ENCODE results near the gene MUS81. TPM values are rescaled to one million over a fixed set of nuclear protein-coding genes. Genes with fewer than 3 reads are reported as not detected.

The MUS81 gene
- total RNA-seq, 1 experiment from 2014 or later, result 45.9 TPM

DNA sequence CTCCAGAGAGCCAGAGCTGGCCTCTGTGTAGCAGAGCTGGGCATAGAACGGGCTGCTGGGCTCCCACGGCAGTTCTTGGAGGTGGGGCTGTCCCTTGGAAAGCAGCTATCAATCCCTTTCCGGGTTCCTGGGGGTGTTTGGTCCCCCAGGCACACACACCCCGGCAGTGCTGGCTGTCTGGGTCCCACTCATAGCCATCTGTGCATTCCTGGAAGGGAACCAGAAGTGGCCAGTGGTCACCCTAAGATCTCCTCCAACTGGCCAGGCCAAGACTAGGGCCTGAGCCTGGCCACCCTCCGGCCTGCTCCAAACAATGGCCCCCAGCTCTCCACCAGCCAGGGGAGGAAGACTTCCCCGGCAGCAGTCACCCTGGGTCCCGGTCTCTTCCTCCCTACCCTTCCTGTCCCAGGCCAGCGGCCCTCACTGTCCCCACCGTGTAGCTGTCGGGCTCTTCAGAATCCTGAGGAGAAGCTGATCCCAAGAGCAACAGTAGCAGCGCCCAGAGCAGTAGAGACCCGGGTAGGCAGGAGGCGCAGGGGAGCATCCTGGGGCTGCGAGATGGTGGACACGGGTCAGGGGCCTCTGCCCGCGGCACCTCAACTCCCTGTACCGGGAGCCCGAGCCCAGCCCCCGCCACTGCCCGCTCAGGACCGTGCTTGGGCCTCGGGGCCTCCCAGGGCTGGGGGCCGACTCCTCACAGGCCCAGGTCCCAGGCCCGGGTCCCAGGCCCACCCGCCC lies 11.7 kb downstream of the MUS81 start:
- ChIA-PET CTCF (interaction anchor here (0.9 to 16.6 kb wide), 9 partner anchors 9 to 152 kb away, joined by 3 to 539 read pairs (median 3); partner anchors contain the start of genes CCDC85B, CFL1, FIBP and MUS81), POLR2A (interaction anchor here (0.5 to 2.2 kb wide), 7 partner anchors 10 to 55 kb away, joined by 3 to 26 read pairs (median 4); partner anchors contain the start of genes CFL1, FIBP and MUS81)
- peaks cover 10% of the 10 kb centered on the region for H3K4me1 Mint-ChIP-seq
- DNase-seq (ENCODE audit: low spot score) (peak; percentile 56), ATAC-seq (peak; percentile 7)
- H3K36me3 Mint-ChIP-seq, result no peaks in the 10 kb centered on the region
- H3K4me3 Mint-ChIP-seq, result peak overlapping the region; percentile 64
- H3K9me3 Mint-ChIP-seq, result no peaks in the 10 kb centered on the region
- TF ChIP-seq CBFB (CRISPR knock-in tag; IDR thresholded peaks at IDR 0.05; ENCODE audit: low read depth) (no peak), FOXP1 (CRISPR knock-in tag; IDR thresholded peaks at IDR 0.05; ENCODE audit: borderline replicate concordance) (0 out of 2 replicates have a peak, but pooled peaks have one; percentile 42)
- peaks cover 57% of the 10 kb centered on the region for H3K27me3 Mint-ChIP-seq (ENCODE audit: low read depth)
- no peak overlapping the region; the same call in 1 of the 2 replicates for H3K27ac Mint-ChIP-seq

DNA sequence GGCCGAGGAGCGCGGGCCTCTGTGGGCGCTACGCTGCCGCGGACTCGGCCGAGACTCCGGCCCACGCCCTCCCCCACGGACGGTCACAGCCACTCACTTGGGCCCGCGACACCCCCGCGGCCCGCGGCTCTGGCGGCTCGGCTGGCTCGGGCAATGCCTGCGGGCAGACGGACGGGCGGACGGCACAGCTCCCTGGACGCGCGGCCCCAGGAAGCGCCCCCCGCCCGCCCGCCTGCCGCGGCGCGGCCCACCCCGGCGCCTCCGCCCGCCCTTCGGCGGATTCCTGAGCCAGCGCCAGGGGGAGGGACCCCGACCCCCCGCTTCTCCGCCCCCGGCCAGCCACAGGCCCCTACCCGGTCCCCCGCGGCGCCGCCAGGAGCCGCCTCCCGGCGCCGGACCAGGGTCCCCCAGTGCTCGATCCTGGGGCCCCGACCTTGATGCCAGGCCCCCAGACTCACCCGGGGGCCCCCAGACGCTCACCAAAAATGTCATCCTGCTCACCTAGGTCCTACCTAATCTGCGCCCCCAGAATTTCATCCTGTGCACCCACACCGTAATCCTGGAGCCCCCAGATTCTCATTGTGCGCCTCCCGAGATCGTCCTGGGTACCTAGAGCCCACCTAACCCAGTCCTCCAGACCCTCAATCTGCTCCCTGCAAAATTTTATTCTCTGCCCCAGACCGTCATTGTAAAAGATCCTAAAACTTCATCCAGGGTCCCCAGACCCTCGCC lies 12.5 kb downstream of the MUS81 start, which contains the start of gene EFEMP2:
Gene EFEMP2 (minus strand): TSS at position 215 of the 732 bp plus-strand sequence. CDS start 446 bp downstream, outside the sequence.
- POLR2A ChIA-PET, result interaction anchor here (0.5 to 2.2 kb wide), 5 partner anchors 11 to 55 kb away, joined by 3 to 26 read pairs (median 5); partner anchors contain the start of genes CFL1, FIBP and MUS81

DNA sequence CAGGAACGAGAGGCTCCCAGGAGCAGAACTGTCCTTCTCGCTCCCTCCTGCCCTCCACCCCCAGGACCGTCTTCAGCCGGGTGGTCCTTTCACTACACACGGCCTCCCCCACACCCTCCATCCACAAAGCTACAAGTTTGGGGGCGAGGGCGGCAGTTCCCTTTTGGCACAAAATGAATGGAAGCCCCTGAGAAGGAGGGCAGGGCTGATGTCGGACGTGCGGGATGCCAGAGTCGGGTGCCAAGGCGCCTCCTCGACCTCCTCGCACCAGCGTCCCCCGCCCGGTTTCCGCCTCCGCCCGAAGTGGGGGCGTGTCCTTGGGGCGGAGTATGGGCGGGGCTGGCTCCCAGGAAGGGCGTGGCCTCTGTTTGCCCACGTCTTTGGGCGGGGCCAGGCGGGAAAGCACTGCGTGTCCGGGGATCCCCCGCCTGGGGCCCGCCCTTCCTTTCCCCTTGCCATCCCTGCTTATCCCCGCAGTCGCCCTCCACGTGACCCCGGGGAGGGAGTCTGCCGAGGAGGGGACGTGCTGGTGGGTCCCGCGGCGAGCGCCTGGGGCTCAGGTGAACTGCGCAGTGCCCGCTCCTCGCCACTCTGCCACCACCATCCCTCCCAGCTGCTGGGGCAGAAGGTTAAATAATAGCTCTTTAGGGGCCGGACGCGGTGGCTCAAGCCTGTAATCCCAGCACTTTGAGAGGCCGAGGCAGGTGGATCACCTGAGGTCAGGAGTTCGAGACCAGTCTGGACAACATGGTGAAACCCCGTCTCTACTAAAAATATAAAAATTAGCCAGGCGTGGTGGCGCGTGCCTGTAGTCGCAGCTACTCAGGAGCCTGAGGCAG lies 13.3 kb downstream of the MUS81 start:
- Mint-ChIP-seq H3K36me3 (no peaks in the 10 kb centered on the region), H3K9me3 (no peaks in the 10 kb centered on the region), H3K4me3 (peak overlapping the region; percentile 88), H3K4me1 (peaks cover 2% of the 10 kb centered on the region; the same call in 1 of the 2 replicates), H3K27me3 (ENCODE audit: low read depth) (peaks cover 55% of the 10 kb centered on the region), H3K27ac (no peak overlapping the region; the same call in 1 of the 2 replicates)
- ATAC-seq (peak; percentile 84), DNase-seq (ENCODE audit: low spot score) (peak; percentile 97)
- ChIA-PET CTCF (interaction anchor here (0.7 to 1.8 kb wide), 8 partner anchors 11 to 149 kb away, joined by 3 to 41 read pairs (median 8); partner anchors contain the start of genes CCDC85B, FIBP and MUS81), POLR2A (interaction anchor here (0.8 to 1.8 kb wide), 4 partner anchors 14 to 154 kb away, joined by 3 to 10 read pairs (median 4); partner anchors contain the start of genes CCDC85B, FIBP and MUS81)
- TF ChIP-seq EMX1 (CRISPR knock-in tag; IDR thresholded peaks at IDR 0.05), result no peak
- TF ChIP-seq ETV6 (CRISPR knock-in tag; IDR thresholded peaks at IDR 0.05), result peak; percentile 51; the same call in 1 of the 2 replicates
- TF ChIP-seq, protein P1, sequence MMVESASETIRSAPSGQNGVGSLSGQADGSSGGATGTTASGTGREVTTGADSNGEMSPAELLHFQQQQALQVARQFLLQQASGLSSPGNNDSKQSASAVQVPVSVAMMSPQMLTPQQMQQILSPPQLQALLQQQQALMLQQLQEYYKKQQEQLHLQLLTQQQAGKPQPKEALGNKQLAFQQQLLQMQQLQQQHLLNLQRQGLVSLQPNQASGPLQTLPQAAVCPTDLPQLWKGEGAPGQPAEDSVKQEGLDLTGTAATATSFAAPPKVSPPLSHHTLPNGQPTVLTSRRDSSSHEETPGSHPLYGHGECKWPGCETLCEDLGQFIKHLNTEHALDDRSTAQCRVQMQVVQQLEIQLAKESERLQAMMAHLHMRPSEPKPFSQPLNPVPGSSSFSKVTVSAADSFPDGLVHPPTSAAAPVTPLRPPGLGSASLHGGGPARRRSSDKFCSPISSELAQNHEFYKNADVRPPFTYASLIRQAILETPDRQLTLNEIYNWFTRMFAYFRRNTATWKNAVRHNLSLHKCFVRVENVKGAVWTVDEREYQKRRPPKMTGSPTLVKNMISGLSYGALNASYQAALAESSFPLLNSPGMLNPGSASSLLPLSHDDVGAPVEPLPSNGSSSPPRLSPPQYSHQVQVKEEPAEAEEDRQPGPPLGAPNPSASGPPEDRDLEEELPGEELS (CRISPR knock-in tag; IDR thresholded peaks at IDR 0.05), result peak; percentile 43; the same call in 1 of the 2 replicates
- TF ChIP-seq FOXK1 (CRISPR knock-in tag; IDR thresholded peaks at IDR 0.05), result peak; percentile 42; the same call in 1 of the 2 replicates
- TF ChIP-seq, protein P2, sequence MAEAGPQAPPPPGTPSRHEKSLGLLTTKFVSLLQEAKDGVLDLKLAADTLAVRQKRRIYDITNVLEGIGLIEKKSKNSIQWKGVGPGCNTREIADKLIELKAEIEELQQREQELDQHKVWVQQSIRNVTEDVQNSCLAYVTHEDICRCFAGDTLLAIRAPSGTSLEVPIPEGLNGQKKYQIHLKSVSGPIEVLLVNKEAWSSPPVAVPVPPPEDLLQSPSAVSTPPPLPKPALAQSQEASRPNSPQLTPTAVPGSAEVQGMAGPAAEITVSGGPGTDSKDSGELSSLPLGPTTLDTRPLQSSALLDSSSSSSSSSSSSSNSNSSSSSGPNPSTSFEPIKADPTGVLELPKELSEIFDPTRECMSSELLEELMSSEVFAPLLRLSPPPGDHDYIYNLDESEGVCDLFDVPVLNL (CRISPR knock-in tag; IDR thresholded peaks at IDR 0.05; ENCODE audit: borderline replicate concordance, low read depth), result no peak
- TF ChIP-seq, protein P3, sequence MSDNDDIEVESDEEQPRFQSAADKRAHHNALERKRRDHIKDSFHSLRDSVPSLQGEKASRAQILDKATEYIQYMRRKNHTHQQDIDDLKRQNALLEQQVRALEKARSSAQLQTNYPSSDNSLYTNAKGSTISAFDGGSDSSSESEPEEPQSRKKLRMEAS (CRISPR knock-in tag; IDR thresholded peaks at IDR 0.05), result peak; percentile 70
- TF ChIP-seq, protein P4, sequence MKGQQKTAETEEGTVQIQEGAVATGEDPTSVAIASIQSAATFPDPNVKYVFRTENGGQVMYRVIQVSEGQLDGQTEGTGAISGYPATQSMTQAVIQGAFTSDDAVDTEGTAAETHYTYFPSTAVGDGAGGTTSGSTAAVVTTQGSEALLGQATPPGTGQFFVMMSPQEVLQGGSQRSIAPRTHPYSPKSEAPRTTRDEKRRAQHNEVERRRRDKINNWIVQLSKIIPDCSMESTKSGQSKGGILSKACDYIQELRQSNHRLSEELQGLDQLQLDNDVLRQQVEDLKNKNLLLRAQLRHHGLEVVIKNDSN (CRISPR knock-in tag; IDR thresholded peaks at IDR 0.05), result peak; percentile 96
- no peak for TF ChIP-seq SOX15 (CRISPR knock-in tag; IDR thresholded peaks at IDR 0.05)
- TF ChIP-seq GABPB1 (CRISPR knock-in tag; IDR thresholded peaks at IDR 0.05), result peak; percentile 48; the same call in 1 of the 2 replicates

More for the DNA sequence above, 12.5 kb downstream of the MUS81 start, which contains the start of gene EFEMP2:
- Mint-ChIP-seq H3K4me3 (peak within 1 kb of the TSS; percentile 88), H3K27me3 (ENCODE audit: low read depth) (peaks cover 60% of the 10 kb centered on the region), H3K36me3 (no peaks in the 10 kb centered on the region), H3K9me3 (no peaks in the 10 kb centered on the region), H3K27ac (no peak within 1 kb of the TSS; the same call in 1 of the 2 replicates), H3K4me1 (peaks cover 6% of the 10 kb centered on the region; the same call in 1 of the 2 replicates)
- TF ChIP-seq, protein P5, sequence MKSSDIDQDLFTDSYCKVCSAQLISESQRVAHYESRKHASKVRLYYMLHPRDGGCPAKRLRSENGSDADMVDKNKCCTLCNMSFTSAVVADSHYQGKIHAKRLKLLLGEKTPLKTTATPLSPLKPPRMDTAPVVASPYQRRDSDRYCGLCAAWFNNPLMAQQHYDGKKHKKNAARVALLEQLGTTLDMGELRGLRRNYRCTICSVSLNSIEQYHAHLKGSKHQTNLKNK (CRISPR knock-in tag; IDR thresholded peaks at IDR 0.05), result no peak
- TF ChIP-seq ZNF416 (CRISPR knock-in tag; IDR thresholded peaks at IDR 0.05) (no peak), ZNF138 (CRISPR knock-in tag; conservative IDR thresholded peaks at IDR 0.05) (no peak)
- TF ChIP-seq, protein P6, sequence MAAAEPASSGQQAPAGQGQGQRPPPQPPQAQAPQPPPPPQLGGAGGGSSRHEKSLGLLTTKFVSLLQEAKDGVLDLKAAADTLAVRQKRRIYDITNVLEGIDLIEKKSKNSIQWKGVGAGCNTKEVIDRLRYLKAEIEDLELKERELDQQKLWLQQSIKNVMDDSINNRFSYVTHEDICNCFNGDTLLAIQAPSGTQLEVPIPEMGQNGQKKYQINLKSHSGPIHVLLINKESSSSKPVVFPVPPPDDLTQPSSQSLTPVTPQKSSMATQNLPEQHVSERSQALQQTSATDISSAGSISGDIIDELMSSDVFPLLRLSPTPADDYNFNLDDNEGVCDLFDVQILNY (CRISPR knock-in tag; IDR thresholded peaks at IDR 0.05), result no peak
- TF ChIP-seq, protein P7, sequence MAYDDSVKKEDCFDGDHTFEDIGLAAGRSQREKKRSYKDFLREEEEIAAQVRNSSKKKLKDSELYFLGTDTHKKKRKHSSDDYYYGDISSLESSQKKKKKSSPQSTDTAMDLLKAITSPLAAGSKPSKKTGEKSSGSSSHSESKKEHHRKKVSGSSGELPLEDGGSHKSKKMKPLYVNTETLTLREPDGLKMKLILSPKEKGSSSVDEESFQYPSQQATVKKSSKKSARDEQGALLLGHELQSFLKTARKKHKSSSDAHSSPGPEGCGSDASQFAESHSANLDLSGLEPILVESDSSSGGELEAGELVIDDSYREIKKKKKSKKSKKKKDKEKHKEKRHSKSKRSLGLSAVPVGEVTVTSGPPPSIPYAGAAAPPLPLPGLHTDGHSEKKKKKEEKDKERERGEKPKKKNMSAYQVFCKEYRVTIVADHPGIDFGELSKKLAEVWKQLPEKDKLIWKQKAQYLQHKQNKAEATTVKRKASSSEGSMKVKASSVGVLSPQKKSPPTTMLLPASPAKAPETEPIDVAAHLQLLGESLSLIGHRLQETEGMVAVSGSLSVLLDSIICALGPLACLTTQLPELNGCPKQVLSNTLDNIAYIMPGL (CRISPR knock-in tag; IDR thresholded peaks at IDR 0.05), result peak; percentile 56; the same call in 1 of the 2 replicates
- no peak for ATAC-seq
- DNase-seq (ENCODE audit: low spot score), result no peak
- CTCF ChIA-PET, result interaction anchor here (0.9 to 16.6 kb wide), 6 partner anchors 13 to 153 kb away, joined by 3 to 539 read pairs (median 4); partner anchors contain the start of genes CCDC85B, CFL1, FIBP and MUS81

Data from WTC11 (cell line).